ENCODE data around the gene SFMBT1.

The SFMBT1 gene

GRCh38 chr3:53005338-53005737, 40.5 kb downstream of the SFMBT1 start:
- no peaks in the 10 kb centered on the region for H3K9me3 ChIP-seq (ENCODE audit: insufficient read depth, low read length)
- H3K4me3 ChIP-seq (ENCODE audit: insufficient read length, low read depth): no peak overlapping the region
- TF ChIP-seq SUZ12 (IDR thresholded peaks at IDR 0.05; ENCODE audit: extremely low read depth, insufficient read depth, insufficient read length): no peak
- no peak for TF ChIP-seq ZNF274 (IDR thresholded peaks at IDR 0.05; ENCODE audit: low read depth, low read length)
- TF ChIP-seq YY1 (IDR thresholded peaks at IDR 0.05; ENCODE audit: insufficient read depth, insufficient read length): no peak
- H3K4me1 ChIP-seq (ENCODE audit: insufficient read depth, insufficient read length): no peaks in the 10 kb centered on the region
- no peak for DNase-seq (ENCODE audit: low read depth, low spot score)
- no peaks in the 10 kb centered on the region for H3K27me3 ChIP-seq (ENCODE audit: insufficient read depth, insufficient read length)
- H3K9ac ChIP-seq (ENCODE audit: insufficient read length, low read depth): no peak overlapping the region
- no peaks in the 10 kb centered on the region for H3K36me3 ChIP-seq (ENCODE audit: insufficient read depth, insufficient read length, low read length)

GRCh38 chr3:53003320-53003719, 42.6 kb downstream of the SFMBT1 start:
- Histone ChIP-seq H3K9me3 (ENCODE audit: insufficient read depth, low read length) (no peaks in the 10 kb centered on the region), H3K4me1 (ENCODE audit: insufficient read depth, insufficient read length) (peaks cover 2% of the 10 kb centered on the region), H3K4me3 (ENCODE audit: insufficient read length, low read depth) (no peak overlapping the region), H3K36me3 (ENCODE audit: insufficient read depth, insufficient read length, low read length) (no peaks in the 10 kb centered on the region), H3K9ac (ENCODE audit: insufficient read length, low read depth) (no peak overlapping the region), H3K27me3 (ENCODE audit: insufficient read depth, insufficient read length) (no peaks in the 10 kb centered on the region)
- TF ChIP-seq ZNF274 (IDR thresholded peaks at IDR 0.05; ENCODE audit: low read depth, low read length) (no peak), SUZ12 (IDR thresholded peaks at IDR 0.05; ENCODE audit: extremely low read depth, insufficient read depth, insufficient read length) (no peak), YY1 (IDR thresholded peaks at IDR 0.05; ENCODE audit: insufficient read depth, insufficient read length) (no peak)
- DNase-seq (ENCODE audit: low read depth, low spot score): no peak

- H3K9ac ChIP-seq (ENCODE audit: insufficient read length, low read depth): no peak overlapping the region
- no peaks in the 10 kb centered on the region for H3K27me3 ChIP-seq (ENCODE audit: insufficient read depth, insufficient read length)
- H3K9me3 ChIP-seq (ENCODE audit: insufficient read depth, low read length): no peaks in the 10 kb centered on the region
- no peaks in the 10 kb centered on the region for H3K36me3 ChIP-seq (ENCODE audit: insufficient read depth, insufficient read length, low read length)
- no peak for DNase-seq (ENCODE audit: low read depth, low spot score)
- peaks cover 2% of the 10 kb centered on the region for H3K4me1 ChIP-seq (ENCODE audit: insufficient read depth, insufficient read length)
- H3K4me3 ChIP-seq (ENCODE audit: insufficient read length, low read depth): no peak overlapping the region
- TF ChIP-seq ZNF274 (IDR thresholded peaks at IDR 0.05; ENCODE audit: low read depth, low read length) (no peak), YY1 (IDR thresholded peaks at IDR 0.05; ENCODE audit: insufficient read depth, insufficient read length) (no peak), SUZ12 (IDR thresholded peaks at IDR 0.05; ENCODE audit: extremely low read depth, insufficient read depth, insufficient read length) (no peak)
Observed at GRCh38 chr3:52998771-52999513, 46.9 kb downstream of the SFMBT1 start.

- Histone ChIP-seq H3K9me3 (ENCODE audit: insufficient read depth, low read length) (no peaks in the 10 kb centered on the region), H3K4me3 (ENCODE audit: insufficient read length, low read depth) (no peak overlapping the region), H3K4me1 (ENCODE audit: insufficient read depth, insufficient read length) (no peaks in the 10 kb centered on the region), H3K27me3 (ENCODE audit: insufficient read depth, insufficient read length) (no peaks in the 10 kb centered on the region), H3K36me3 (ENCODE audit: insufficient read depth, insufficient read length, low read length) (no peaks in the 10 kb centered on the region), H3K9ac (ENCODE audit: insufficient read length, low read depth) (no peak overlapping the region)
- TF ChIP-seq SUZ12 (IDR thresholded peaks at IDR 0.05; ENCODE audit: extremely low read depth, insufficient read depth, insufficient read length) (no peak), ZNF274 (IDR thresholded peaks at IDR 0.05; ENCODE audit: low read depth, low read length) (no peak)
- no peak for DNase-seq (ENCODE audit: low read depth, low spot score)
Observed at GRCh38 chr3:52990637-52991036, 55.2 kb downstream of the SFMBT1 start.

- DNase-seq (ENCODE audit: low read depth, low spot score): no peak
- Histone ChIP-seq H3K9me3 (ENCODE audit: insufficient read depth, low read length) (no peaks in the 10 kb centered on the region), H3K27me3 (ENCODE audit: insufficient read depth, insufficient read length) (no peaks in the 10 kb centered on the region), H3K9ac (ENCODE audit: insufficient read length, low read depth) (no peak overlapping the region), H3K4me1 (ENCODE audit: insufficient read depth, insufficient read length) (no peaks in the 10 kb centered on the region), H3K36me3 (ENCODE audit: insufficient read depth, insufficient read length, low read length) (no peaks in the 10 kb centered on the region), H3K4me3 (ENCODE audit: insufficient read length, low read depth) (no peak overlapping the region)
- TF ChIP-seq YY1 (IDR thresholded peaks at IDR 0.05; ENCODE audit: insufficient read depth, insufficient read length) (no peak), ZNF274 (IDR thresholded peaks at IDR 0.05; ENCODE audit: low read depth, low read length) (no peak), SUZ12 (IDR thresholded peaks at IDR 0.05; ENCODE audit: extremely low read depth, insufficient read depth, insufficient read length) (no peak)
Observed at GRCh38 chr3:52986938-52987337, 58.9 kb downstream of the SFMBT1 start.

- TF ChIP-seq ZNF274 (IDR thresholded peaks at IDR 0.05; ENCODE audit: low read depth, low read length) (no peak), YY1 (IDR thresholded peaks at IDR 0.05; ENCODE audit: insufficient read depth, insufficient read length) (no peak), SUZ12 (IDR thresholded peaks at IDR 0.05; ENCODE audit: extremely low read depth, insufficient read depth, insufficient read length) (no peak)
- H3K36me3 ChIP-seq (ENCODE audit: insufficient read depth, insufficient read length, low read length): no peaks in the 10 kb centered on the region
- no peak overlapping the region for H3K9ac ChIP-seq (ENCODE audit: insufficient read length, low read depth)
- no peak overlapping the region for H3K4me3 ChIP-seq (ENCODE audit: insufficient read length, low read depth)
- H3K9me3 ChIP-seq (ENCODE audit: insufficient read depth, low read length): no peaks in the 10 kb centered on the region
- H3K4me1 ChIP-seq (ENCODE audit: insufficient read depth, insufficient read length): no peaks in the 10 kb centered on the region
- DNase-seq (ENCODE audit: low read depth, low spot score): no peak
- no peaks in the 10 kb centered on the region for H3K27me3 ChIP-seq (ENCODE audit: insufficient read depth, insufficient read length)
Observed at GRCh38 chr3:52986049-52986448, 59.8 kb downstream of the SFMBT1 start.

- Histone ChIP-seq H3K27me3 (ENCODE audit: insufficient read depth, insufficient read length) (no peaks in the 10 kb centered on the region), H3K4me3 (ENCODE audit: insufficient read length, low read depth) (no peak overlapping the region), H3K9ac (ENCODE audit: insufficient read length, low read depth) (no peak overlapping the region), H3K36me3 (ENCODE audit: insufficient read depth, insufficient read length, low read length) (no peaks in the 10 kb centered on the region), H3K4me1 (ENCODE audit: insufficient read depth, insufficient read length) (no peaks in the 10 kb centered on the region), H3K9me3 (ENCODE audit: insufficient read depth, low read length) (no peaks in the 10 kb centered on the region)
- DNase-seq (ENCODE audit: low read depth, low spot score): no peak
- TF ChIP-seq SUZ12 (IDR thresholded peaks at IDR 0.05; ENCODE audit: extremely low read depth, insufficient read depth, insufficient read length) (no peak), ZNF274 (IDR thresholded peaks at IDR 0.05; ENCODE audit: low read depth, low read length) (no peak), YY1 (IDR thresholded peaks at IDR 0.05; ENCODE audit: insufficient read depth, insufficient read length) (no peak)
Observed at GRCh38 chr3:52983828-52984227, 62.0 kb downstream of the SFMBT1 start.

All from NT2/D1 (cell line).